Spinal cord (tissue), 10 donors: ENCODE results near the gene BRD2. TPM values are rescaled to one million over a fixed set of nuclear protein-coding genes. Genes with fewer than 3 reads are reported as not detected.

ENCODE experiments used
- DNase-seq, 6 donors: peaks; one replicate each; pipeline versions ENCODE4 v3.0.0 to v3.0.0-alpha.2; 2013 to 2015; ENCODE audit warnings: low spot score in 6 of 6, low read depth in 4 of 6
- H3K27ac ChIP-seq: one replicate; pipeline ENCODE4 v1.5.1; 2013; ENCODE audit warnings: low read depth, low read length, control low read depth
- H3K27me3 ChIP-seq: one replicate; pipeline ENCODE4 v1.6.1; 2013; ENCODE audit warnings: low read length; ENCODE audit not compliant: control insufficient read depth, insufficient read depth
- H3K36me3 ChIP-seq: one replicate; pipeline ENCODE4 v1.6.1; 2013; ENCODE audit warnings: low read length; ENCODE audit not compliant: control insufficient read depth, insufficient read depth
- H3K4me1 ChIP-seq: one replicate; pipeline ENCODE4 v1.6.1; 2013; ENCODE audit warnings: low read length; ENCODE audit not compliant: control insufficient read depth, insufficient read depth
- H3K4me3 ChIP-seq: one replicate; pipeline ENCODE4 v1.5.1; 2013; ENCODE audit warnings: low read depth, low read length, control low read depth
- H3K9me3 ChIP-seq: one replicate; pipeline ENCODE4 v1.6.1; 2013; ENCODE audit warnings: low read length; ENCODE audit not compliant: control insufficient read depth, insufficient read depth
- WGBS: methylation state at CpG from one replicate; pipeline ENCODE4 v1.1.5; 2013; ENCODE audit warnings: missing lambda C conversion rate; ENCODE audit not compliant: insufficient coverage; 5-methylcytosine and 5-hydroxymethylcytosine counted together
- polyA plus RNA-seq, 2 donors: library from polyadenylated mRNA; unstranded; fragments of 120-200 nt; gene quantifications; one replicate each; pipeline ENCODE4 v1.2.1, GENCODE V29; 2013; ENCODE audit not compliant: insufficient read length in 2 of 2
- total RNA-seq, 2 donors: library from RNA; depleted of rRNA in 1 of 2; stranded (reverse); fragments of 120-200 nt in 1 of 2; fragments of >200 nt in 1 of 2; gene quantifications; one replicate each; pipeline versions ENCODE4 v1.2.3 to v1.2.4, GENCODE V29; 2013 to 2014
- donor health status: healthy.

BRD2 gene
- total and polyA plus RNA-seq, 4 donors = 68.9 to 286 (median 219) TPM

- Histone ChIP-seq H3K36me3 (peaks cover 83% of the 10 kb centered on the region), H3K4me3 (no peak overlapping the region), H3K27ac (no peak overlapping the region), H3K27me3 (no peaks in the 10 kb centered on the region), H3K9me3 (no peaks in the 10 kb centered on the region), H3K4me1 (peaks cover 18% of the 10 kb centered on the region)
- WGBS = 64% methylated on average over 4 of the region's 10 CpGs
- no peak for DNase-seq
Observed at GRCh38 chr6:32977272-32977952, 9.0 kb downstream of the BRD2 start.

- peaks cover 78% of the 10 kb centered on the region for H3K36me3 ChIP-seq
- WGBS = 90% methylated on average over 2 of the region's 7 CpGs
- no peak for DNase-seq
- no peak overlapping the region for H3K4me3 ChIP-seq
- no peaks in the 10 kb centered on the region for H3K9me3 ChIP-seq
- no peak overlapping the region for H3K27ac ChIP-seq
- H3K4me1 ChIP-seq = peaks cover 18% of the 10 kb centered on the region
- H3K27me3 ChIP-seq = no peaks in the 10 kb centered on the region
Observed at GRCh38 chr6:32977953-32978324, 9.5 kb downstream of the BRD2 start.

- Histone ChIP-seq H3K4me3 (no peak overlapping the region), H3K27ac (no peak overlapping the region), H3K4me1 (peaks cover 11% of the 10 kb centered on the region), H3K27me3 (no peaks in the 10 kb centered on the region), H3K36me3 (peaks cover 65% of the 10 kb centered on the region), H3K9me3 (no peaks in the 10 kb centered on the region)
- DNase-seq = no peak
- WGBS = 92% methylated on average over 5 of the region's 12 CpGs
Observed at GRCh38 chr6:32979720-32980487, 11.5 kb downstream of the BRD2 start.

- Histone ChIP-seq H3K4me3 (no peak overlapping the region), H3K27ac (no peak overlapping the region), H3K27me3 (no peaks in the 10 kb centered on the region), H3K4me1 (peaks cover 9% of the 10 kb centered on the region), H3K36me3 (peaks cover 61% of the 10 kb centered on the region), H3K9me3 (no peaks in the 10 kb centered on the region)
- 74% methylated on average over 8 of the region's 11 CpGs for WGBS
- no peak for DNase-seq
Observed at GRCh38 chr6:32980488-32981038, 12.2 kb downstream of the BRD2 start.

- H3K27ac ChIP-seq = no peak overlapping the region
- DNase-seq = no peak
- no peaks in the 10 kb centered on the region for H3K27me3 ChIP-seq
- 40% methylated on average over 6 of the region's 8 CpGs for WGBS
- H3K4me3 ChIP-seq = no peak overlapping the region
- H3K36me3 ChIP-seq = peaks cover 46% of the 10 kb centered on the region
- H3K4me1 ChIP-seq = peaks cover 2% of the 10 kb centered on the region
- H3K9me3 ChIP-seq = no peaks in the 10 kb centered on the region
Observed at GRCh38 chr6:32982084-32982701, 13.8 kb downstream of the BRD2 start.

GRCh38 chr6:32982702-32983492, 14.5 kb downstream of the BRD2 start:
- 60% methylated on average over 1 of the region's 6 CpGs for WGBS
- Histone ChIP-seq H3K4me1 (peaks cover 2% of the 10 kb centered on the region), H3K9me3 (no peaks in the 10 kb centered on the region), H3K27me3 (no peaks in the 10 kb centered on the region), H3K27ac (no peak overlapping the region), H3K36me3 (peaks cover 38% of the 10 kb centered on the region), H3K4me3 (no peak overlapping the region)
- DNase-seq = no peak

- Histone ChIP-seq H3K9me3 (no peaks in the 10 kb centered on the region), H3K27me3 (no peaks in the 10 kb centered on the region), H3K4me3 (no peak overlapping the region), H3K36me3 (peaks cover 33% of the 10 kb centered on the region), H3K27ac (no peak overlapping the region), H3K4me1 (peaks cover 2% of the 10 kb centered on the region)
- DNase-seq = no peak
- 75% methylated on average over 1 of the region's 1 CpG for WGBS
Observed at GRCh38 chr6:32983493-32983848, 15.1 kb downstream of the BRD2 start.

- Histone ChIP-seq H3K27me3 (no peaks in the 10 kb centered on the region), H3K4me3 (no peak overlapping the region), H3K27ac (no peak overlapping the region), H3K9me3 (no peaks in the 10 kb centered on the region), H3K36me3 (peaks cover 27% of the 10 kb centered on the region), H3K4me1 (peaks cover 2% of the 10 kb centered on the region)
- DNase-seq = no peak
- 75% methylated on average over 1 of the region's 3 CpGs for WGBS
Observed at GRCh38 chr6:32983964-32984621, 15.7 kb downstream of the BRD2 start.
